ENCODE results near the gene ELAVL2.

DNA sequence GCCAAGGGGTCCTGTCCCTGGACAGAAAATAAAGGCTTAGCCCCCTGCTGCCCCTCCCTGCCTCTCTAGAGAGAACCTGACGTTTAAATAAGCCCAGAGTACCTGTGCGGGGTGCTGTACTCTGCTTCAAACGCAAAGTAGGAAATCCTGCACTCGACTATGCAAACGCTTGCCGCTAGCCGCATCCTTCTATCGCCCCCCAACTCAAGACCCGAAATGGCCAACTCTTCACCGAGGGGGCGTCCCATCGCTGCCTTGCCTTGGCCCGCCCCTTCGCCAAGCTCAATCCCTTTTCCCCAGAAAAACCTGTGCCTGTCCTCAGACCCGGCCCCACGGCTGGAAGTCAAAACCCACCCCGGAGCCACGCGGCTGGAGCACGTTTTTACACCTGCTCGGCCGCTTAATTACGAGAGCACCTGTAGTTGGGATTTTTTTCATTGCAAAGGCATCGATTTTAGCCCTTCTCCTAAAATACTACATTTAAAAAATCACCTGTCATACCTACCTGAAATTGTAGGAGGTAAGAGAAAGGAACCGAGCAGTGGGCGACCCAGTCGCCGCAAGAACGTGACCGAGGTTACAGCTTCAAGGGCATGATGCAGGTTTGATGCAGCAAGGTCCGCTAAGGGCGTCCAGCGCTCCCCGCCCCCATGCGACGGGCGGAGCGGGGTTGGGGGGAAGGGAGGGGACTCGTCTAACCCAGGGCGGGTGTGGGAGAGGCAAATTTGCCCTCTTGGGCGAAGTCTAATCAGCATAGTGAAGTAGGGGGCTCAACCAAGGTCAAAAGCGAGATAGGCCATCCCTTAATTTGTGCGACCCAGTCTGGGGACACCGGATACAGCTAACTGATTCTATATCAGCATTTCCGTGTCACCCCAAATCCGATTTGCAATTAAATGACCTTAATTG is 3.5 kb downstream of the ELAVL2 start:
- TF ChIP-seq, protein P1, sequence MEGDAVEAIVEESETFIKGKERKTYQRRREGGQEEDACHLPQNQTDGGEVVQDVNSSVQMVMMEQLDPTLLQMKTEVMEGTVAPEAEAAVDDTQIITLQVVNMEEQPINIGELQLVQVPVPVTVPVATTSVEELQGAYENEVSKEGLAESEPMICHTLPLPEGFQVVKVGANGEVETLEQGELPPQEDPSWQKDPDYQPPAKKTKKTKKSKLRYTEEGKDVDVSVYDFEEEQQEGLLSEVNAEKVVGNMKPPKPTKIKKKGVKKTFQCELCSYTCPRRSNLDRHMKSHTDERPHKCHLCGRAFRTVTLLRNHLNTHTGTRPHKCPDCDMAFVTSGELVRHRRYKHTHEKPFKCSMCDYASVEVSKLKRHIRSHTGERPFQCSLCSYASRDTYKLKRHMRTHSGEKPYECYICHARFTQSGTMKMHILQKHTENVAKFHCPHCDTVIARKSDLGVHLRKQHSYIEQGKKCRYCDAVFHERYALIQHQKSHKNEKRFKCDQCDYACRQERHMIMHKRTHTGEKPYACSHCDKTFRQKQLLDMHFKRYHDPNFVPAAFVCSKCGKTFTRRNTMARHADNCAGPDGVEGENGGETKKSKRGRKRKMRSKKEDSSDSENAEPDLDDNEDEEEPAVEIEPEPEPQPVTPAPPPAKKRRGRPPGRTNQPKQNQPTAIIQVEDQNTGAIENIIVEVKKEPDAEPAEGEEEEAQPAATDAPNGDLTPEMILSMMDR (IDR thresholded peaks at IDR 0.05): no peak
- TF ChIP-seq EP300 (IDR thresholded peaks at IDR 0.05): no peak
- no peak for TF ChIP-seq POLR2A (IDR thresholded peaks at IDR 0.05)
